Neutrophil (primary cell): ENCODE data around the gene LRRFIP2.

Experiments
- H3K27ac ChIP-seq: fragments of 200-600 bp; sonication (generic); 2 replicates; pipeline ENCODE4 v1.5.1; 2016; ENCODE audit warnings: mild to moderate bottlenecking, moderate library complexity
- H3K27me3 ChIP-seq: fragments of 200-600 bp; sonication (generic); 2 replicates; pipeline ENCODE4 v1.6.0; 2016; ENCODE audit warnings: mild to moderate bottlenecking
- H3K36me3 ChIP-seq: fragments of 200-600 bp; sonication (generic); 2 replicates; pipeline ENCODE4 v1.5.1; 2017
- H3K4me1 ChIP-seq, 2 experiments: fragments of 200-600 bp in 1 of 2; sonication (generic) in 1 of 2; 1 replicate in 1 of 2; 2 replicates in 1 of 2; pipeline versions ENCODE4 v1.5.1 to v1.6.1; 2013 to 2016; ENCODE audit warnings: low read depth in 1 of 2, low read length in 1 of 2, mild to moderate bottlenecking in 1 of 2, moderate library complexity in 1 of 2; ENCODE audit not compliant: control insufficient read depth in 1 of 2, insufficient read depth in 1 of 2
- H3K4me3 ChIP-seq, 2 experiments: fragments of 200-600 bp in 1 of 2; sonication (generic) in 1 of 2; 1 replicate in 1 of 2; 2 replicates in 1 of 2; pipeline ENCODE4 v1.5.1; 2013 to 2016; ENCODE audit warnings: low read depth in 1 of 2, low read length in 1 of 2, mild to moderate bottlenecking in 1 of 2, moderate library complexity in 1 of 2
- H3K9me3 ChIP-seq: fragments of 200-600 bp; sonication (generic); 2 replicates; pipeline ENCODE4 v1.5.1; 2016
- TF ChIP-seq, protein P1 (sequence below): fragments of 200-600 bp; sonication (generic); IDR thresholded peaks from 2 replicates; pipeline ENCODE4 v1.5.1; 2016; ENCODE audit warnings: antibody characterized with exemption

LRRFIP2 gene

DNA sequence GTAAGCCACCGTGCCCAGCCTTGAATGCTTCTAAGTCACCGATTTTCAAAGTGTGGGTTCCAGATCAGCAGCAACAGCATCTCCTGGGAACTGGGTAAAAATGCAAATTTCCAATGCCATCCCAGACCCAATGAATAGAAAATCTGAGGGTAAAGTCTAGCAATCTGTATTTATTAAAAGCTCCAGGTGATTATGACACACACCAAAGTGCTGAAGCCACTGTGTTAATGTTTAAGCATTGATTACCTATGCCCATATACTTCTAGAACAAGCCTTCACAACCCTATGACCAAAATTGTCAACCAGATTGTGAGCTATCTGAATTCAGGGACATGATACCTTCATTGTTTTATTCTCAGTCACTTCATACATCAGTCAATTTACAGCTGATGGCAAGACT is 86.5 kb downstream of the LRRFIP2 start:
- H3K9me3 ChIP-seq, result no peaks in the 10 kb centered on the region
- H3K4me1 ChIP-seq, result peaks cover 8 to 9% of the 10 kb centered on the region in 2 experiments
- H3K4me3 ChIP-seq, result no peak overlapping the region
- H3K27me3 ChIP-seq, result no peaks in the 10 kb centered on the region
- no peak overlapping the region for H3K27ac ChIP-seq
- TF ChIP-seq, protein P1, sequence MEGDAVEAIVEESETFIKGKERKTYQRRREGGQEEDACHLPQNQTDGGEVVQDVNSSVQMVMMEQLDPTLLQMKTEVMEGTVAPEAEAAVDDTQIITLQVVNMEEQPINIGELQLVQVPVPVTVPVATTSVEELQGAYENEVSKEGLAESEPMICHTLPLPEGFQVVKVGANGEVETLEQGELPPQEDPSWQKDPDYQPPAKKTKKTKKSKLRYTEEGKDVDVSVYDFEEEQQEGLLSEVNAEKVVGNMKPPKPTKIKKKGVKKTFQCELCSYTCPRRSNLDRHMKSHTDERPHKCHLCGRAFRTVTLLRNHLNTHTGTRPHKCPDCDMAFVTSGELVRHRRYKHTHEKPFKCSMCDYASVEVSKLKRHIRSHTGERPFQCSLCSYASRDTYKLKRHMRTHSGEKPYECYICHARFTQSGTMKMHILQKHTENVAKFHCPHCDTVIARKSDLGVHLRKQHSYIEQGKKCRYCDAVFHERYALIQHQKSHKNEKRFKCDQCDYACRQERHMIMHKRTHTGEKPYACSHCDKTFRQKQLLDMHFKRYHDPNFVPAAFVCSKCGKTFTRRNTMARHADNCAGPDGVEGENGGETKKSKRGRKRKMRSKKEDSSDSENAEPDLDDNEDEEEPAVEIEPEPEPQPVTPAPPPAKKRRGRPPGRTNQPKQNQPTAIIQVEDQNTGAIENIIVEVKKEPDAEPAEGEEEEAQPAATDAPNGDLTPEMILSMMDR, result no peak
- H3K36me3 ChIP-seq, result peaks cover 39% of the 10 kb centered on the region

DNA sequence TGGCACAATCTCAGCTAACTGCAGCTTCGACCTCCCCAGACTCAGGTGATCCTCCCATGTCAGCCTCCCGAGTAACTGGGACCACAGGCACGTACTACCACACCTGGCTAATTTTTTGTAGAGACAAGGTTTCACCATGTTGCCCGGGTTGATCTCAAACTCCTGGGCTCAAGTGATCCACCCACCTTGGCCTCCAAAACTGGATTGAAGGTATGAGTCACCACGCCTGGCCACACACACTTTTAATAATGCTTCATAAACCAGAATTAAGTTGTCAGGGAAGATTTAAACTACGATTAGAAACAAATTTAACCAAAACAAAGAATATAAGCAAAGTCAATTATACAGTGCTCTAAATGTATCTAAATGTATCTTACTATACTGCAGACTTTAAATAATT is 87.5 kb downstream of the LRRFIP2 start:
- Histone ChIP-seq H3K9me3 (no peaks in the 10 kb centered on the region), H3K27ac (no peak overlapping the region), H3K4me3 (no peak overlapping the region), H3K4me1 (peaks cover 8 to 9% of the 10 kb centered on the region in 2 experiments), H3K27me3 (no peaks in the 10 kb centered on the region), H3K36me3 (peaks cover 38% of the 10 kb centered on the region)
- TF ChIP-seq, protein P1, result no peak

DNA sequence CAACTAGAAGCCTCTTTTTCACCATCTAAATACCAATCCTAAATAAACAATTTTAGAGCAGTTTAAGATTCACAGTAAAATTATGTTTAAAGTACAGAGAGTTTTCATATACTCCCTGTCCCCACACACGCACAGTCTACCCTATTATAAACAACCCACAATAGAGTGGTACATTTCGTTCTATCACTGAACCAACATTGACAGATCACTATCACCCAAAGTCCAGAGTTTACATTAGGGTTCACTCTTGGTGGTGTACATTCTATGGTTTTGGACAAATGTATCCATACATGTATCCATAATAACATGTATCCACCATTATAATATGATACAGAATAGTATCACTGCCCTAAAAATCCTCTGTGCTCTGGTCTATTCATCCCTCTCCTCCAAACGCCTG is 92.1 kb downstream of the LRRFIP2 start:
- Histone ChIP-seq H3K4me3 (no peak overlapping the region), H3K27me3 (no peaks in the 10 kb centered on the region), H3K27ac (no peak overlapping the region), H3K9me3 (no peaks in the 10 kb centered on the region), H3K4me1 (peaks cover 8 to 9% of the 10 kb centered on the region in 2 experiments), H3K36me3 (peaks cover 30% of the 10 kb centered on the region)
- TF ChIP-seq, protein P1, result no peak

DNA sequence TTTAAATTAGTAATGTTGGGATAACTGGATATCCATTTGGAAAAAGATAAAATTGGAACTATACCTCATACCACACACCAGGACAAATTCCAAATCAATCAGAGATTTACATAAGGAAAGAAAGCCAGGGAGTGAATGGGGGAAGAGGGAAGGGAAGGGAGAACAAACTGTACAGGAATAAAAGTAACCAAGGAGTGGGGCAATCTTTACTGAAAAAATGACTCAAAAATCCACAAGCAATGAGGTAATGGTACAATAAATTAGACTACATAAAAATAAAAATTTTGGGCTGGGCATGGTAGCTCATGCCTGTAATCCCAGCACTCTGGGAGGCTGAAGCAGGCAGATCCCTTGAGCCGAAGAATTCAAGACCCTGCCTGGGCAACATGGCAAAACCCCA is 98.4 kb downstream of the LRRFIP2 start:
- peaks cover 60% of the 10 kb centered on the region for H3K36me3 ChIP-seq
- TF ChIP-seq, protein P1, result no peak

DNA sequence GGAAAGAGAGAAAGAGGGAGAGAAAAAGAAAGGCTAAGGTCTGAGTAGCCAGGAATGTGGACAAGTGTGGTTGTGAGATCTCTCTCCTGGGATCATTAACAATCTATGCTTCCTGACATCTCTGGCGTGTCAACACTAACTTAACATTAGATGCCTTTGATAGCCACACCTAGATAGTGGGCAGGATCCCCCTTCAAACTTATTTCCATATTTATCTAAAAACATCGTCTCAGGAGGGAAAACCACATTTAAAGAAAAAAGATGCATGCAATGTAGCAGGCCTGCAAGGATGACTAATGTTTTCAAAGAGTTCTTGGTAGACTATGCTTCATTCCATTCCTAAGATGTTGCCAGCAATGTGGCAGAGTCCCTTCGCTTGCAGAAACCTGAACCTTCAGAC is 100.2 kb downstream of the LRRFIP2 start:
- Histone ChIP-seq H3K27ac (no peak overlapping the region), H3K4me3 (no peak overlapping the region), H3K36me3 (peaks cover 53% of the 10 kb centered on the region)

More for the DNA sequence above, 98.4 kb downstream of the LRRFIP2 start:
- Histone ChIP-seq H3K4me3 (no peak overlapping the region), H3K27ac (no peak overlapping the region), H3K27me3 (no peaks in the 10 kb centered on the region), H3K9me3 (no peaks in the 10 kb centered on the region), H3K4me1 (no peaks in the 10 kb centered on the region)

More for the DNA sequence above, 100.2 kb downstream of the LRRFIP2 start:
- TF ChIP-seq, protein P1, result no peak
- no peaks in the 10 kb centered on the region for H3K9me3 ChIP-seq
- H3K27me3 ChIP-seq, result no peaks in the 10 kb centered on the region
- peaks cover 8 to 10% of the 10 kb centered on the region in 2 experiments for H3K4me1 ChIP-seq
